GM12878 (cell line): ENCODE results near the gene ZNF592. TPM values are rescaled to one million over a fixed set of nuclear protein-coding genes. Genes with fewer than 3 reads are reported as not detected.
A peak's percentile ranks its signal among the peaks of the same experiment; 100 is the strongest.

Experiments used
- ATAC-seq: fragments of 200-7000 bp; cut with Tn5 transposase; 3 replicates; pipeline ENCODE4 v1.9.1; 2020; ENCODE audit warnings: mild to moderate bottlenecking, moderate library complexity
- BruUV-seq: library from RNA; stranded (reverse); fragments of 400-500 nt; replicated peaks from 2 replicates; lab custom pipeline; 2021; lab: Mats Ljungman, UMichigan
- CTCF ChIA-PET: fragments of 300-600 bp; sonication (Branson Sonifier 250); formaldehyde crosslinking; extraction: SDS; loops from one replicate; lab custom pipeline; 2021; ENCODE audit warnings: inconsistent platforms; lab: Yijun Ruan, JAX
- POLR2A ChIA-PET: fragments of 350-600 bp; formaldehyde crosslinking; extraction: SDS; loops from one replicate; lab custom pipeline; 2021; ENCODE audit warnings: inconsistent platforms; lab: Charles Lee
- RAD21 ChIA-PET: fragments of 300-600 bp; sonication (Branson Sonifier 250); formaldehyde crosslinking; loops from one replicate; lab custom pipeline; 2023; ENCODE audit warnings: antibody characterized with exemption; ENCODE audit not compliant: unreplicated experiment; lab: Charles Lee
- SMC1A ChIA-PET: fragments of 300-600 bp; sonication (Branson Sonifier 250); formaldehyde crosslinking; loops from one replicate; lab custom pipeline; 2023; ENCODE audit not compliant: unreplicated experiment, uncharacterized antibody; lab: Charles Lee
- DNase-seq: peaks from one replicate; pipeline ENCODE4 v3.0.0-alpha.2; 2011; ENCODE audit warnings: low read depth, low spot score
- FAIRE-seq: peaks from 3 replicates; lab custom pipeline; 2011; peaks lifted over from hg19 to GRCh38; lab: Jason Lieb, UNC
- H2AFZ ChIP-seq: 2 replicates; pipeline ENCODE4 v1.6.0; 2011; ENCODE audit warnings: low read depth, low read length, control low read depth; ENCODE audit not compliant: control insufficient read depth
- H3K27ac ChIP-seq: 2 replicates; pipeline ENCODE4 v1.5.1; 2011; ENCODE audit warnings: control low read depth; ENCODE audit not compliant: control insufficient read depth, insufficient read depth
- H3K27me3 ChIP-seq, 2 experiments: replicated peaks in 1 of 2; 2 replicates each; pipeline versions ENCODE4 v1.6.0 to v1.6.1; 2011; ENCODE audit warnings: low read length in 1 of 2; ENCODE audit not compliant: control insufficient read depth in 2 of 2, insufficient read depth in 2 of 2
- H3K36me3 ChIP-seq, 2 experiments: 2 replicates each; pipeline ENCODE4 v1.5.1; 2011; ENCODE audit warnings: low read length in 1 of 2; ENCODE audit not compliant: control insufficient read depth in 2 of 2, insufficient read depth in 2 of 2
- H3K4me1 ChIP-seq: 2 replicates; pipeline ENCODE4 v1.6.1; 2011; ENCODE audit warnings: mild to moderate bottlenecking, low read length, moderate library complexity, mixed read lengths; ENCODE audit not compliant: control insufficient read depth, insufficient read depth
- H3K4me2 ChIP-seq: 2 replicates; pipeline ENCODE4 v1.6.0; 2011; ENCODE audit warnings: control low read depth; ENCODE audit not compliant: control insufficient read depth, insufficient read depth
- H3K4me3 ChIP-seq: fragments of 200-600 bp; sonication (generic); 2 replicates; pipeline ENCODE4 v1.5.1; 2016
- H3K79me2 ChIP-seq: 2 replicates; pipeline ENCODE4 v1.6.0; 2011; ENCODE audit warnings: low read length; ENCODE audit not compliant: control insufficient read depth, insufficient read depth
- H3K9ac ChIP-seq: 2 replicates; pipeline ENCODE4 v1.8.0; 2011; ENCODE audit warnings: low read length, control low read depth, mixed read lengths; ENCODE audit not compliant: control insufficient read depth, insufficient read depth
- H3K9me3 ChIP-seq: replicated peaks from 3 replicates; pipeline ENCODE4 v1.5.1; 2011; ENCODE audit warnings: mild to moderate bottlenecking, low read length; ENCODE audit not compliant: control insufficient read depth, insufficient read depth
- H4K20me1 ChIP-seq: 2 replicates; pipeline ENCODE4 v1.6.0; 2011; ENCODE audit not compliant: control insufficient read depth, insufficient read depth
- CHD1 ChIP-seq: IDR thresholded peaks from 2 replicates; pipeline ENCODE4 v1.6.1; 2012; ENCODE audit warnings: low read depth, low read length, improper control_type of control experiment
- CTCF ChIP-seq, 3 experiments: IDR thresholded peaks in 2 of 3; conservative IDR thresholded peaks in 1 of 3; 2 replicates each; pipeline ENCODE4 v1.5.1; 2011; ENCODE audit warnings: low read depth in 3 of 3, low read length in 3 of 3, mild to moderate bottlenecking in 3 of 3, control low read depth in 2 of 3, moderate library complexity in 2 of 3, inconsistent platforms in 1 of 3, mixed read lengths in 1 of 3; ENCODE audit not compliant: control insufficient read depth in 2 of 3, insufficient read depth in 1 of 3; ENCODE audit errors: extremely low read depth in 1 of 3
- CUX1 ChIP-seq: IDR thresholded peaks from 2 replicates; pipeline ENCODE4 v1.6.1; 2012; ENCODE audit warnings: improper control_type of control experiment, low read depth, low read length; ENCODE audit not compliant: insufficient replicate concordance
- E2F4 ChIP-seq: IDR thresholded peaks from 2 replicates; pipeline ENCODE4 v1.6.1; 2012; ENCODE audit warnings: low read depth, low read length, improper control_type of control experiment
- E4F1 ChIP-seq: fragments of 450-650 bp; IDR thresholded peaks from 2 replicates; pipeline ENCODE4 v1.6.1; 2018; ENCODE audit warnings: borderline replicate concordance, mild to moderate bottlenecking; ENCODE audit not compliant: partially characterized antibody
- HDGF ChIP-seq: fragments of 450-650 bp; IDR thresholded peaks from 2 replicates; pipeline ENCODE4 v1.6.1; 2016; ENCODE audit warnings: antibody characterized with exemption
- MXI1 ChIP-seq: fragments of 150-350 bp; IDR thresholded peaks from 2 replicates; pipeline ENCODE4 v1.6.1; 2011; ENCODE audit warnings: low read depth, mild to moderate bottlenecking, inconsistent platforms, low read length, improper control_type of control experiment
- NR2C1 ChIP-seq: fragments of 450-650 bp; IDR thresholded peaks from 2 replicates; pipeline ENCODE4 v1.6.1; 2017; ENCODE audit warnings: antibody characterized with exemption, mild to moderate bottlenecking, moderate library complexity
- TCF12 ChIP-seq: IDR thresholded peaks from 2 replicates; pipeline ENCODE4 v1.6.1; 2011; ENCODE audit warnings: low read depth, mild to moderate bottlenecking, low read length
- YBX1 ChIP-seq: fragments of 450-650 bp; IDR thresholded peaks from 2 replicates; pipeline ENCODE4 v1.6.1; 2016; ENCODE audit warnings: antibody characterized with exemption
- WGBS: methylation state at CpG from one replicate; pipeline ENCODE4 v1.1.6; 2016; ENCODE audit warnings: low lambda C conversion rate; ENCODE audit not compliant: insufficient replicate concordance, insufficient coverage; ENCODE audit errors: missing lambda C conversion rate; 5-methylcytosine and 5-hydroxymethylcytosine counted together
- in situ Hi-C: fragments of 300-500 bp; cut with MboI; formaldehyde crosslinking; loops from 9 replicates; pipeline ENCODE4 v1.14.3; 2018; ENCODE audit warnings: mixed read lengths
- intact Hi-C: fragments of 100-400 bp; cut with micrococcal nuclease; formaldehyde crosslinking; loops from one replicate; pipeline ENCODE4 v1.14.2; 2022; ENCODE audit not compliant: unreplicated experiment
- polyA plus RNA-seq, 11 experiments: library from polyadenylated mRNA; depleted of rRNA in 4 of 11; unstranded in 6 of 11; stranded (reverse) in 5 of 11; fragments of >200 nt; fragmentation: Nextera tagmentation in 4 of 11; fragmentation: Illumina TruSeq in 1 of 11; extraction: Ambion mirVana in 4 of 11; extraction: Trizol in 1 of 11; gene quantifications; 1 replicate in 1 of 11; 2 replicates in 10 of 11; pipeline versions ENCODE4 v1.2.1 to v1.2.3, GENCODE V29; 2011 to 2016; ENCODE audit warnings: inconsistent platforms in 2 of 11, missing spikeins in 2 of 11, low read depth in 1 of 11
- total RNA-seq, 4 experiments: library from RNA; depleted of rRNA in 3 of 4; stranded (reverse); fragments of >200 nt in 3 of 4; fragmentation: Illumina TruSeq in 1 of 4; extraction: Trizol in 1 of 4; gene quantifications; 2 replicates each; pipeline versions ENCODE4 v1.2.1 to v1.2.3, GENCODE V29; 2013 to 2021

Gene ZNF592
- total and polyA plus RNA-seq, 10 of the 15 experiments (the other 5 are each of a cell fraction or from before 2014, with no cell fraction given), result 0.95 to 23.7 (median 8.6) TPM

- ChIA-PET CTCF (interaction anchor here (0.6 to 7.1 kb wide), 16 partner anchors 8 to 290 kb away, joined by 3 to 35 read pairs (median 4); partner anchors contain the start of genes SEC11A and WDR73), SMC1A (interaction anchor here (0.6 to 6.6 kb wide), 17 partner anchors 10 to 954 kb away, joined by 3 to 60 read pairs (median 6); partner anchors contain the start of genes SEC11A and WDR73), POLR2A (interaction anchor here (0.5 to 5.1 kb wide), 16 partner anchors 10 to 130 kb away, joined by 3 to 27 read pairs (median 6); partner anchors contain the start of genes NMB, SEC11A and WDR73), RAD21 (interaction anchor here (0.8 to 6.6 kb wide), 12 partner anchors 9 to 138 kb away, joined by 3 to 53 read pairs (median 4); partner anchors contain the start of genes SEC11A and WDR73)
- intact Hi-C loops (loop anchor here (1.0 kb wide), 1 partner anchor 19 kb away; the partner anchor contains the start of gene SEC11A), in situ Hi-C loops (no loop called here)
- no TSS peak for BruUV-seq
- 0% methylated on average over 7 of the region's 7 CpGs for WGBS
- Histone ChIP-seq H3K4me3 (peak overlapping the region; percentile 58), H3K27me3 (no peaks in the 10 kb centered on the region), H3K4me2 (peak overlapping the region; percentile 81), H3K27ac (peak overlapping the region; percentile 85), H3K9me3 (no peaks in the 10 kb centered on the region), H3K36me3 (no peaks in the 10 kb centered on the region), H3K9ac (peak overlapping the region; percentile 52), H3K79me2 (no peaks in the 10 kb centered on the region), H4K20me1 (no peaks in the 10 kb centered on the region), H3K4me1 (peaks cover 28% of the 10 kb centered on the region), H2AFZ (peak overlapping the region; percentile 50)
- FAIRE-seq, result peak; percentile 93
- peak; percentile 94 for DNase-seq
- ATAC-seq, result peak; percentile 82
- peak; percentile 96 for TF ChIP-seq HDGF
- TF ChIP-seq CTCF (IDR thresholded peaks at IDR 0.05 in 2 of 3, conservative IDR thresholded peaks at IDR 0.05 in 1 of 3; ENCODE audit: control insufficient read depth in 2 of 3, extremely low read depth in 1 of 3, insufficient read depth in 1 of 3, low read depth in 3 of 3, low read length in 3 of 3), result no peak
- peak; percentile 60; the same call in 1 of the 2 replicates for TF ChIP-seq TCF12
- peak; percentile 54 for TF ChIP-seq E4F1
- no peak for TF ChIP-seq CUX1
- TF ChIP-seq YBX1, result no peak
- TF ChIP-seq CHD1, result no peak
- TF ChIP-seq E2F4, result no peak
- no peak for TF ChIP-seq NR2C1
- TF ChIP-seq MXI1, result no peak
Observed at GRCh38 chr15:84734794-84735479, 13.5 kb upstream of the ZNF592 start.
